Measurements from ENCODE around the gene PARVG. TPM values are rescaled to one million over a fixed set of nuclear protein-coding genes. Genes with fewer than 3 reads are reported as not detected.
A peak's percentile ranks its signal among the peaks of the same experiment; 100 is the strongest.

The PARVG gene
- 3.1 TPM for total RNA-seq

GRCh38 chr22:44180706-44181032 is at the start of gene PARVG:
PARVG (plus strand) TSS chr22:44180925; CDS start chr22:44183330, 2,405 bp downstream.
- H3K4me3 ChIP-seq (ENCODE audit: low read length in 3 of 3): peak within 1 kb of the TSS; percentile 6 to 49 (median 38)
- peak within 1 kb of the TSS in 1 of 3 donors; percentile 40 for H3K9ac ChIP-seq (ENCODE audit: low read depth in 1 of 3, low read length in 3 of 3)
- H3K36me3 ChIP-seq (ENCODE audit: control insufficient read depth in 3 of 3, insufficient read depth in 3 of 3, low read length in 3 of 3): no peaks in the 10 kb centered on the region
- H3K27ac ChIP-seq (ENCODE audit: low read depth, low read length): peak within 1 kb of the TSS; percentile 36
- H3K27me3 ChIP-seq (ENCODE audit: control insufficient read depth in 3 of 3, insufficient read depth in 3 of 3, low read length in 3 of 3): peaks cover 9 to 36% (median 29%) of the 10 kb centered on the region in 3 donors
- H3K9me3 ChIP-seq (ENCODE audit: control insufficient read depth in 3 of 3, low read length in 3 of 3): no peaks in the 10 kb centered on the region
- no peaks in the 10 kb centered on the region for H3K4me1 ChIP-seq (ENCODE audit: control insufficient read depth in 3 of 3, insufficient read depth in 3 of 3, low read length in 3 of 3)

- H3K4me1 ChIP-seq (ENCODE audit: control insufficient read depth in 3 of 3, insufficient read depth in 3 of 3, low read length in 3 of 3): peaks cover 4 to 9% (median 6%) of the 10 kb centered on the region in 3 donors
- no peaks in the 10 kb centered on the region for H3K9me3 ChIP-seq (ENCODE audit: control insufficient read depth in 3 of 3, low read length in 3 of 3)
- no peak overlapping the region for H3K4me3 ChIP-seq (ENCODE audit: low read length in 3 of 3)
- H3K27me3 ChIP-seq (ENCODE audit: control insufficient read depth in 3 of 3, insufficient read depth in 3 of 3, low read length in 3 of 3): no peaks in the 10 kb centered on the region
- peaks cover 43 to 50% (median 49%) of the 10 kb centered on the region in 3 donors for H3K36me3 ChIP-seq (ENCODE audit: control insufficient read depth in 3 of 3, insufficient read depth in 3 of 3, low read length in 3 of 3)
- H3K9ac ChIP-seq (ENCODE audit: low read depth in 1 of 3, low read length in 3 of 3): no peak overlapping the region
- H3K27ac ChIP-seq (ENCODE audit: low read depth, low read length): no peak overlapping the region
These were observed 49.3 kb upstream of the PARVG start for GRCh38 chr22:44131412-44131811.

DNA sequence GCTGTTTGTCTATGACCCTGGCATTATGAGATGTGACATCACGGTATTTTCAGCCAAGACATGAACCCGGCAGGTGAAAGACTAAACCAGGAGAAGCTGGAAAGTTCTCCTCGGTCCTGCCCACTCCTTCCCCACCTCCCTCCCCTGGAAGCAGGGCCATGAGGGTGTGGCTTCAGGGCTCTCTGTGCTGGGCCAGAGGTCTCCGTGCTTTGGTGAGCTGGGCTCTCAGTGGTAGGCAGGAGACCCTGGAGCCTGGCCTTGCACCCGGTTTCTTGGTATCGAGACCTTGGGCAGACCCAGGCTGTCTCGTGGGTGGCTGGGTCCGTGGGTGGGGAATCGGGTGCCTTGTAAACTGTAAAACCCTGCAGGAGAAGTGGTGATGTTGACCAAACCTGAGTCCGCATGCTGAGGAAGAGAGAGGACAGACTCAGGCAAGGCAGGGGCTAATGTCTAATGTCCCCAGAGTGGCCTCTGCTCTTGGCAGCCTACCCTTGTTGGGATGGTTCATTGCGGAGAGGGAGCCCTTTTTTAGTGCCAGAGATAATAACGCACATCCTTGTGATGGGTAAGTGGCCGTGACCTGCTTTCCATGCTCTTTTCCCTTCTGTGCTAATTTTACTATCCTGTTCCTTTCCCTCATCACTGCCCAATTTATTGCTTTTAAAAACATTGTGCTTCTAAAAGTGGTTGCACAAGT is 48.6 kb upstream of the PARVG start:
- no peaks in the 10 kb centered on the region for H3K27me3 ChIP-seq (ENCODE audit: control insufficient read depth in 3 of 3, insufficient read depth in 3 of 3, low read length in 3 of 3)
- peaks cover 50 to 57% (median 55%) of the 10 kb centered on the region in 3 donors for H3K36me3 ChIP-seq (ENCODE audit: control insufficient read depth in 3 of 3, insufficient read depth in 3 of 3, low read length in 3 of 3)
- peaks cover 0 to 2% (median 1%) of the 10 kb centered on the region in 3 donors for H3K9me3 ChIP-seq (ENCODE audit: control insufficient read depth in 3 of 3, low read length in 3 of 3)
- no peak overlapping the region for H3K9ac ChIP-seq (ENCODE audit: low read depth in 1 of 3, low read length in 3 of 3)
- H3K27ac ChIP-seq (ENCODE audit: low read depth, low read length): no peak overlapping the region
- no peak overlapping the region for H3K4me3 ChIP-seq (ENCODE audit: low read length in 3 of 3)
- H3K4me1 ChIP-seq (ENCODE audit: control insufficient read depth in 3 of 3, insufficient read depth in 3 of 3, low read length in 3 of 3): peaks cover 4 to 9% (median 6%) of the 10 kb centered on the region in 3 donors

DNA sequence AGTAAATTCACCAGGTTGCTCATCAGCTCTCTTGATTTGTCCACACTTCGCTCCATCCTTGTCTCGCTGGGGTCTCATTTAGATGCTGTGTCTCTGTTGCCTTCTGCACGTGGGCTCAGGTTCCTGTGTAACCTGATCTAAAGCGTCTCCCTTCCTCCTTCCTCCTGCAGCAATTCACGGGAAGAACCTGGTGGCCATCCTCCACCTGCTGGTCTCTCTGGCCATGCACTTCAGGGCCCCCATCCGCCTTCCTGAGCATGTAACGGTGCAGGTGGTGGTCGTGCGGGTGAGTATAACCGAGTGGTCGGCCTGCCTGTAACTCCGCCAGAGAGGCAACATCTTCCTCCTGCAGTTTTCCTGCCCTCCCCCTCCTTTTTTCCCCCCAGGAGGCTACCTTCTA is 48.0 kb upstream of the PARVG start:
- H3K4me1 ChIP-seq (ENCODE audit: control insufficient read depth in 3 of 3, insufficient read depth in 3 of 3, low read length in 3 of 3): peaks cover 4 to 6% (median 6%) of the 10 kb centered on the region in 3 donors
- peaks cover 0 to 5% (median 2%) of the 10 kb centered on the region in 3 donors for H3K9me3 ChIP-seq (ENCODE audit: control insufficient read depth in 3 of 3, low read length in 3 of 3)
- H3K27ac ChIP-seq (ENCODE audit: low read depth, low read length): no peak overlapping the region
- H3K9ac ChIP-seq (ENCODE audit: low read depth in 1 of 3, low read length in 3 of 3): no peak overlapping the region
- H3K36me3 ChIP-seq (ENCODE audit: control insufficient read depth in 3 of 3, insufficient read depth in 3 of 3, low read length in 3 of 3): peaks cover 56 to 63% (median 61%) of the 10 kb centered on the region in 3 donors
- H3K4me3 ChIP-seq (ENCODE audit: low read length in 3 of 3): no peak overlapping the region
- no peaks in the 10 kb centered on the region for H3K27me3 ChIP-seq (ENCODE audit: control insufficient read depth in 3 of 3, insufficient read depth in 3 of 3, low read length in 3 of 3)

- Histone ChIP-seq H3K36me3 (ENCODE audit: control insufficient read depth in 3 of 3, insufficient read depth in 3 of 3, low read length in 3 of 3) (peaks cover 60 to 67% (median 65%) of the 10 kb centered on the region in 3 donors), H3K27ac (ENCODE audit: low read depth, low read length) (no peak overlapping the region), H3K9me3 (ENCODE audit: control insufficient read depth in 3 of 3, low read length in 3 of 3) (peaks cover 0 to 5% (median 2%) of the 10 kb centered on the region in 3 donors), H3K4me3 (ENCODE audit: low read length in 3 of 3) (no peak overlapping the region), H3K27me3 (ENCODE audit: control insufficient read depth in 3 of 3, insufficient read depth in 3 of 3, low read length in 3 of 3) (no peaks in the 10 kb centered on the region), H3K4me1 (ENCODE audit: control insufficient read depth in 3 of 3, insufficient read depth in 3 of 3, low read length in 3 of 3) (peaks cover 2 to 4% (median 4%) of the 10 kb centered on the region in 3 donors), H3K9ac (ENCODE audit: low read depth in 1 of 3, low read length in 3 of 3) (no peak overlapping the region)
These were observed 47.6 kb upstream of the PARVG start for GRCh38 chr22:44133161-44133560.

DNA sequence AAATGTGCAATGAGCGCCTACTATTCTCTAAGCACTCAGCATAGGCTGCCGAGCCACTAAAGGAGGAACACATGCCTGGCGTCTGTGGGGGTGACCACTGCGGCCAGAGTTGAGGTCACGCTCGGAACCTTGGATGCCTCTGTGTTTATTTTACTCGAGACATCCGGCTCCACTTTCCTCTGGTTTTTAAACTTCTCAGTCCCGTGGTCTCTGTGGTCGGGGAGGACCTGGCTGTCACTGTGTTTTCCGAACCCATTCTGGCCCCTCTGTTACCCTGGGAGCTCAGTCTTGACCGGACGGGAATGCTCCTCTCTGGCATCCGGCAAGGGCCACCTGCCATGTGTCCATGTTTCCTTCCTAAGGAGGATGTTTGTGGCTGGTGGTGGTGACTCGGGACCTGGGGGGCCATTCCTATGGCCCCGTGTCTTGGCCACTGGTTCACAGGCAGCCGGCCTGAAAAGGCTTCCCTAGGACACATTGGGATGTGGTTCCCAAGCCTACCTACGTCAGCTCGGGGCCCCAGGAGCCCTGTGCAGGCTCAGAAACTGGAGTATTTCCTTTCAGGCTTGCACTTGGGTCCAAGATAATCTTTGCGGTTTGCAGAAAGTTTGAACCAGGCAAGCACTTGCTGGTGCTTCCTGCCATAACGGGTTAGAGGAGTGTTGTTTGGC is 46.7 kb upstream of the PARVG start:
- H3K36me3 ChIP-seq (ENCODE audit: control insufficient read depth in 3 of 3, insufficient read depth in 3 of 3, low read length in 3 of 3): peaks cover 69 to 75% (median 73%) of the 10 kb centered on the region in 3 donors
- no peak overlapping the region for H3K9ac ChIP-seq (ENCODE audit: low read depth in 1 of 3, low read length in 3 of 3)
- peaks cover 0 to 5% (median 2%) of the 10 kb centered on the region in 3 donors for H3K9me3 ChIP-seq (ENCODE audit: control insufficient read depth in 3 of 3, low read length in 3 of 3)
- H3K4me3 ChIP-seq (ENCODE audit: low read length in 3 of 3): no peak overlapping the region
- H3K27ac ChIP-seq (ENCODE audit: low read depth, low read length): no peak overlapping the region
- H3K4me1 ChIP-seq (ENCODE audit: control insufficient read depth in 3 of 3, insufficient read depth in 3 of 3, low read length in 3 of 3): peaks cover 0 to 4% (median 0%) of the 10 kb centered on the region in 3 donors
- H3K27me3 ChIP-seq (ENCODE audit: control insufficient read depth in 3 of 3, insufficient read depth in 3 of 3, low read length in 3 of 3): no peaks in the 10 kb centered on the region

GRCh38 chr22:44136112-44136511 is 44.6 kb upstream of the PARVG start:
- peaks cover 0 to 4% (median 0%) of the 10 kb centered on the region in 3 donors for H3K4me1 ChIP-seq (ENCODE audit: control insufficient read depth in 3 of 3, insufficient read depth in 3 of 3, low read length in 3 of 3)

GRCh38 chr22:44136786-44137185 is 43.9 kb upstream of the PARVG start:
- H3K36me3 ChIP-seq (ENCODE audit: control insufficient read depth in 3 of 3, insufficient read depth in 3 of 3, low read length in 3 of 3): peaks cover 75 to 85% (median 79%) of the 10 kb centered on the region in 3 donors
- H3K27ac ChIP-seq (ENCODE audit: low read depth, low read length): no peak overlapping the region
- H3K4me3 ChIP-seq (ENCODE audit: low read length in 3 of 3): no peak overlapping the region
- peaks cover 0 to 4% (median 0%) of the 10 kb centered on the region in 3 donors for H3K4me1 ChIP-seq (ENCODE audit: control insufficient read depth in 3 of 3, insufficient read depth in 3 of 3, low read length in 3 of 3)
- peaks cover 0 to 5% (median 2%) of the 10 kb centered on the region in 3 donors for H3K9me3 ChIP-seq (ENCODE audit: control insufficient read depth in 3 of 3, low read length in 3 of 3)
- H3K27me3 ChIP-seq (ENCODE audit: control insufficient read depth in 3 of 3, insufficient read depth in 3 of 3, low read length in 3 of 3): no peaks in the 10 kb centered on the region
- no peak overlapping the region for H3K9ac ChIP-seq (ENCODE audit: low read depth in 1 of 3, low read length in 3 of 3)

More at GRCh38 chr22:44136112-44136511, 44.6 kb upstream of the PARVG start:
- Histone ChIP-seq H3K36me3 (ENCODE audit: control insufficient read depth in 3 of 3, insufficient read depth in 3 of 3, low read length in 3 of 3) (peaks cover 80 to 86% (median 85%) of the 10 kb centered on the region in 3 donors), H3K9ac (ENCODE audit: low read depth in 1 of 3, low read length in 3 of 3) (no peak overlapping the region), H3K4me3 (ENCODE audit: low read length in 3 of 3) (no peak overlapping the region), H3K27ac (ENCODE audit: low read depth, low read length) (no peak overlapping the region), H3K27me3 (ENCODE audit: control insufficient read depth in 3 of 3, insufficient read depth in 3 of 3, low read length in 3 of 3) (no peaks in the 10 kb centered on the region), H3K9me3 (ENCODE audit: control insufficient read depth in 3 of 3, low read length in 3 of 3) (peaks cover 0 to 5% (median 2%) of the 10 kb centered on the region in 3 donors)

DNA sequence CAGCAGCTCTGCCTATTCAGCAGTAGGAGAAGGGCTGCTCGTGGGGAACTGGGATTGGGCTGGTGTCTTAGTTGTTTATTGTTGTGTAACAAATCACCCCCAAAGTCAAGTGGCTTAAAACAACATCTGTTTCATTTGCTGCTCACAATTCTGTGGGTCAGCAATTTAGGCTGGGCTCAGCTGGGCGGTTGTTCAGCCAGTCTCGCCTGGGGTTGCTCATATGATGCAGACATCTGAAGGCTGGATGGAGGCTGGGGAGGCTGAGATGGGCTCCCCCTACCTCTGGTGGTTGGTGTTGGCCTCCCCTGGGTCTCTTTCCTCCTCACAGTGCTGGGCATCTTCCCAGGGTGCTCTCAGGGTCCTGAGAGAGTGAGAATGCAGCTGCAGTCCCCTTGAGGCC is 43.3 kb upstream of the PARVG start:
- no peak overlapping the region for H3K9ac ChIP-seq (ENCODE audit: low read depth in 1 of 3, low read length in 3 of 3)
- peaks cover 0 to 4% (median 0%) of the 10 kb centered on the region in 3 donors for H3K4me1 ChIP-seq (ENCODE audit: control insufficient read depth in 3 of 3, insufficient read depth in 3 of 3, low read length in 3 of 3)
- no peak overlapping the region for H3K4me3 ChIP-seq (ENCODE audit: low read length in 3 of 3)
- H3K36me3 ChIP-seq (ENCODE audit: control insufficient read depth in 3 of 3, insufficient read depth in 3 of 3, low read length in 3 of 3): peaks cover 70 to 80% (median 75%) of the 10 kb centered on the region in 3 donors
- H3K27me3 ChIP-seq (ENCODE audit: control insufficient read depth in 3 of 3, insufficient read depth in 3 of 3, low read length in 3 of 3): no peaks in the 10 kb centered on the region
- H3K27ac ChIP-seq (ENCODE audit: low read depth, low read length): no peak overlapping the region
- H3K9me3 ChIP-seq (ENCODE audit: control insufficient read depth in 3 of 3, low read length in 3 of 3): peaks cover 0 to 5% (median 2%) of the 10 kb centered on the region in 3 donors

DNA sequence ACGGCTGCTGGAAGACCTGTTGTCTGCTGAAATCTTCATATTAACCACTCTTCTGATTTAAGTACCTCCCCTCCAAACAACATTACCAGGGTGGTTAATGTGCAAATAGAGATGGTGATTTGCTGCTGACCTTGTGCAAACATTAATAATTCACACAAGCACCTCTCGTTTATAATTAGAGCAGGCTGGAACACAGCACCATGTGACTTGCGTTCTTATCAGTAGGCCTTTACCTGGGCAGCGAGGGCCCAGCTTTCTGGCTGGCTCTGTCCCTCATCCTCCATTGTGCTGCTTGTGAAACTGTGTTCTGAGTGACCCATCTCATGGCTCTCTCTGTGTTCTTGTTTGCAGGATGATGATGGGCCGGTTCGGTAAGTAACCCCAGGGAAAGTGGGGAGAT is 41.0 kb upstream of the PARVG start:
- no peak overlapping the region for H3K27ac ChIP-seq (ENCODE audit: low read depth, low read length)
- peaks cover 0 to 2% (median 0%) of the 10 kb centered on the region in 3 donors for H3K4me1 ChIP-seq (ENCODE audit: control insufficient read depth in 3 of 3, insufficient read depth in 3 of 3, low read length in 3 of 3)
- no peak overlapping the region for H3K4me3 ChIP-seq (ENCODE audit: low read length in 3 of 3)
- H3K9me3 ChIP-seq (ENCODE audit: control insufficient read depth in 3 of 3, low read length in 3 of 3): peaks cover 0 to 5% (median 2%) of the 10 kb centered on the region in 3 donors
- no peak overlapping the region for H3K9ac ChIP-seq (ENCODE audit: low read depth in 1 of 3, low read length in 3 of 3)
- peaks cover 54 to 71% (median 56%) of the 10 kb centered on the region in 3 donors for H3K36me3 ChIP-seq (ENCODE audit: control insufficient read depth in 3 of 3, insufficient read depth in 3 of 3, low read length in 3 of 3)
- no peaks in the 10 kb centered on the region for H3K27me3 ChIP-seq (ENCODE audit: control insufficient read depth in 3 of 3, insufficient read depth in 3 of 3, low read length in 3 of 3)
